Upper lobe of right lung (tissue), 1 donor: ENCODE measurements around the gene ADGRL3. TPM values are rescaled to one million over a fixed set of nuclear protein-coding genes. Genes with fewer than 3 reads are reported as not detected.

Experiments used
- ATAC-seq: fragments of 200-7000 bp; cut with Tn5 transposase; one replicate; pipeline ENCODE4 v1.9.1; 2020; ENCODE audit warnings: mild to moderate bottlenecking, moderate library complexity
- DNase-seq: peaks from one replicate; pipeline ENCODE4 v3.0.0-alpha.2; 2020
- H3K27ac ChIP-seq: fragments of 200-600 bp; one replicate; pipeline ENCODE4 v1.8.0; 2022
- H3K27me3 ChIP-seq: fragments of 200-600 bp; one replicate; pipeline ENCODE4 v1.8.0; 2022; ENCODE audit warnings: mild to moderate bottlenecking
- H3K36me3 ChIP-seq: fragments of 200-600 bp; one replicate; pipeline ENCODE4 v1.8.0; 2022
- H3K4me1 ChIP-seq: fragments of 200-600 bp; one replicate; pipeline ENCODE4 v1.8.0; 2022
- H3K4me3 ChIP-seq: fragments of 200-600 bp; one replicate; pipeline ENCODE4 v1.8.0; 2022; ENCODE audit warnings: mild to moderate bottlenecking
- H3K9me3 ChIP-seq: fragments of 200-600 bp; one replicate; pipeline ENCODE4 v1.8.0; 2022
- intact Hi-C: fragments of 100-400 bp; cut with DNase I; formaldehyde crosslinking; loops from one replicate; pipeline ENCODE4 v1.11.0; 2022
- total RNA-seq: library from RNA; stranded (reverse); fragmentation: NEBNext Ultra II Directional; extraction: Animal tissue kit (Norgen Biotek cat#: 25700); gene quantifications from one replicate; pipeline ENCODE4 v1.2.1, GENCODE V29; 2021
- TF ChIP-seq, protein P1 (sequence below): fragments of 200-600 bp; IDR thresholded peaks from one replicate; pipeline ENCODE4 v1.8.0; 2022; ENCODE audit warnings: antibody characterized with exemption
- donor health status: DM: no; HTN: yes; CAD: no; lungs with severe emphysema.

ADGRL3 gene
- total RNA-seq, 1 donor from 2014 or later, result 4.0 TPM

DNA sequence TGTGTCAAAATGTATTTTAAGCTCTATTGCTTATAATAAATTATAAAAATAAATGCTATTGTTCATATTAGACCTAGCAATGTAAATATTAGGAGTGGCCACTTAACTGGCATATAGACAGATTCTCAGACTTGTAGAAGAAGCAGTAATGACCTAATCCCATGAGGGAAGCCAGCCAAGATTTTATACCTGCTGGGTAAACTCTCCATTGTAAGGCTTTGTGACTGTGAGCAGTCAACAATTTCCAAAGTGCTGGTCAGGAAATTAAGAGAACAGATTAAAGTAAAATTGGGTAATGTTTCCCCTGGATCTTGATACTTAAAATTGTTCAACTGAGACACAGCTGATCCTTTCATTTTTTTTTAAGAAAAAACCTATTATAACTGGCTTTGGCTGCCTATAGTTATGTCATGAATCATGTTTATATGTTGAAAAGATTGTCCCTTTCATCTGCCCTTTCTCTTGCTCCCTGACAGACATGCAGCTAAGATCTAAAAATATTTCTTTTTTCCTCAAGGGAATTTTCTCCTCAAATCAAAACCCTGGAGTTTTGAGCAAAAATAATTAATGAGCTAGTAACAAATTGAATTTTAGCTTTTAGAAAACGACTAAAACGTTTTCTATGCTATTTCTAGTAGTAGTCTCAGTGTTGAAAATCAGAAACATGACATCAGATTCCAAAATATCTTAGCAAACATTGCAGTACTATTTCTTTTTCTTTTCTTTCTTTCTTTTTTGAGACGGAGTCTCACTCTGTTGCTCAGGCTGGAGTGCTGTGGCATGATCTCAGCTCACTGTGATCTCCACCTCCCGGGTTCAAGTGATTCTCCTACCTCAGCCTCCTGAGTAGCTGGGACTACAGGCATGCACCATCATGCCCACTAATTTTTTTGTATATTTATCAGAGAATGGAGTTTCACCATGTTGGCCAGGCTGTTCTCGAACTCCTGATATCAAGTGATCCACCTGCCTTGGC, 77.9 kb downstream of the ADGRL3 start:
- DNase-seq (no peak), ATAC-seq (no peak)
- TF ChIP-seq, protein P1, sequence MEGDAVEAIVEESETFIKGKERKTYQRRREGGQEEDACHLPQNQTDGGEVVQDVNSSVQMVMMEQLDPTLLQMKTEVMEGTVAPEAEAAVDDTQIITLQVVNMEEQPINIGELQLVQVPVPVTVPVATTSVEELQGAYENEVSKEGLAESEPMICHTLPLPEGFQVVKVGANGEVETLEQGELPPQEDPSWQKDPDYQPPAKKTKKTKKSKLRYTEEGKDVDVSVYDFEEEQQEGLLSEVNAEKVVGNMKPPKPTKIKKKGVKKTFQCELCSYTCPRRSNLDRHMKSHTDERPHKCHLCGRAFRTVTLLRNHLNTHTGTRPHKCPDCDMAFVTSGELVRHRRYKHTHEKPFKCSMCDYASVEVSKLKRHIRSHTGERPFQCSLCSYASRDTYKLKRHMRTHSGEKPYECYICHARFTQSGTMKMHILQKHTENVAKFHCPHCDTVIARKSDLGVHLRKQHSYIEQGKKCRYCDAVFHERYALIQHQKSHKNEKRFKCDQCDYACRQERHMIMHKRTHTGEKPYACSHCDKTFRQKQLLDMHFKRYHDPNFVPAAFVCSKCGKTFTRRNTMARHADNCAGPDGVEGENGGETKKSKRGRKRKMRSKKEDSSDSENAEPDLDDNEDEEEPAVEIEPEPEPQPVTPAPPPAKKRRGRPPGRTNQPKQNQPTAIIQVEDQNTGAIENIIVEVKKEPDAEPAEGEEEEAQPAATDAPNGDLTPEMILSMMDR, result no peak
- H3K9me3 ChIP-seq, result no peaks in the 10 kb centered on the region
- no peaks in the 10 kb centered on the region for H3K4me1 ChIP-seq
- intact Hi-C loops, result no loop called here
- no peaks in the 10 kb centered on the region for H3K36me3 ChIP-seq
- no peak overlapping the region for H3K27ac ChIP-seq
- H3K4me3 ChIP-seq, result no peak overlapping the region
- no peaks in the 10 kb centered on the region for H3K27me3 ChIP-seq

DNA sequence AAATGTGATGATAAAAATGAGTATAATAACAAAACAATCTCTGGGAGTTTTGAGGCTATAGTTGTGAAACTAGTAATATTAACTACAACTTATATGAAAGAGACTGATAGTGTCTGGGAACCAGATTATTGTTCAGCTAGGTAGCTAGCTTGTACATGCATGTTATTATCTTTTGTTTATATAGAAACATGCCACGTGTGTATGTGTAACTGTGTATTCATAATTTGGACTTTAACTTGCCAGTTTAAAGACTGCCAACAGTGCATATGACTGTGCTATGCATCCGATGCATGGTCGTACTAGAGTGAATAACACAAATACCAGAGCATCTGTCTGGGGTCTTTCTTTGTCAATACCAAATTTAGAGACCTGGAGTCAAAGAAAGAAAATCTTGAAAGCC, 92.2 kb downstream of the ADGRL3 start:
- no peaks in the 10 kb centered on the region for H3K9me3 ChIP-seq
- H3K27ac ChIP-seq, result no peak overlapping the region
- intact Hi-C loops, result no loop called here
- ATAC-seq (no peak), DNase-seq (no peak)
- no peaks in the 10 kb centered on the region for H3K4me1 ChIP-seq
- TF ChIP-seq, protein P1, result no peak
- no peaks in the 10 kb centered on the region for H3K27me3 ChIP-seq
- no peaks in the 10 kb centered on the region for H3K36me3 ChIP-seq
- no peak overlapping the region for H3K4me3 ChIP-seq

DNA sequence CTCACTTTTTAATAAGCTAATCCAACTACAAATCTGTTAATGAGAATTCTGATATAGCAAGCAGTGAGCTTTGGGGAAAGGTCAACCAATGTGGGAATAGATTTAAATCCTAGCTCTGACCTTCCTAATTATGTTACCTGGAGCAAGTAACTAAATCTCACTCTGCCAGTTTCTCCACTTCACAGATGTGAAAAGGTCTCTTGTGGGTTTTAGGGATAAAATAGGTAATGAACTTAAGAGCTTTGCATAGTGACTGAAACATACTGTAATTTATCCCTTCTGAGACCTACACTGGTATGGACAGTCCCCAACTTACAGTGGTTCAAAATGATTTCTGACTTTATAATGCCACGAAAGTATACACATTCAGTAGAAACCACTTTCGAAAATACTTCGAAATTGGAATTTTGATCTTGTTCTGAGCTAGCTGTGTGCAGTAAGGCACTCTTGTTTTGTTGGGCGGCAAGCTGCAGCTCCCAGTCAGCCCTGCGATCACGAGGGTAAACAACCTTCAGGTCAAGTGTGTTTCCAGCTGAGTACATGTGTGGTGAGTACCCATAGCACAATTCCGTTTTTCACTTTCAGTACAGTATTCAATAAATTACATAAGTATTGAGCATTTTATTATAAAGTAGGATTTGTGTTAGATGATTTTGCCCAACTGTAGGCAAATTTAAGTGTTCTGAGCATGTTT, 93.7 kb downstream of the ADGRL3 start:
- no peak overlapping the region for H3K4me3 ChIP-seq
- no peaks in the 10 kb centered on the region for H3K4me1 ChIP-seq
- intact Hi-C loops, result no loop called here
- H3K36me3 ChIP-seq, result no peaks in the 10 kb centered on the region
- peak; percentile 74 for ATAC-seq
- no peak for DNase-seq
- H3K27me3 ChIP-seq, result no peaks in the 10 kb centered on the region
- TF ChIP-seq, protein P1, result no peak
- H3K9me3 ChIP-seq, result no peaks in the 10 kb centered on the region
- no peak overlapping the region for H3K27ac ChIP-seq

DNA sequence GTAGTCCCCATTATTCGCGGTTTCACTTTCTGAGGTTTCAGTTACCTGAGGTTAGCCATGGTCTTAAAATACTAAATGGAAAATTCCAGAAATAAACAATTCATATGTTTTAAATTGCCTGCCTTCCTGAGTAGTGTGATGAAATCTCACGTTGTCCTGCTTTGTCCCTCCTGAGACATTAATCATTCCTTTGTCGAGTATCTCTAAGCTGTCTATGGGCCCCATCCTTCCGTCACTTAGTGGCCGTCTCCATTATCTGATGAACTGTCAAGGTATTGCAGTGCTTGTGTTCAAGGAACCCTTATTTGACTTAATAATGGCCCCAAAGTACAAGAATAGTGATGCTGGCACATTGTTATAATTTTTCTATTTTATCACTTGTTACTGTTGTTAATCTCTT, 94.8 kb downstream of the ADGRL3 start:
- ATAC-seq, result no peak
- Histone ChIP-seq H3K4me3 (no peak overlapping the region), H3K9me3 (no peaks in the 10 kb centered on the region), H3K4me1 (no peaks in the 10 kb centered on the region), H3K27me3 (no peaks in the 10 kb centered on the region), H3K27ac (no peak overlapping the region), H3K36me3 (no peaks in the 10 kb centered on the region)
- DNase-seq, result no peak
- intact Hi-C loops, result no loop called here
- TF ChIP-seq, protein P1, result no peak

DNA sequence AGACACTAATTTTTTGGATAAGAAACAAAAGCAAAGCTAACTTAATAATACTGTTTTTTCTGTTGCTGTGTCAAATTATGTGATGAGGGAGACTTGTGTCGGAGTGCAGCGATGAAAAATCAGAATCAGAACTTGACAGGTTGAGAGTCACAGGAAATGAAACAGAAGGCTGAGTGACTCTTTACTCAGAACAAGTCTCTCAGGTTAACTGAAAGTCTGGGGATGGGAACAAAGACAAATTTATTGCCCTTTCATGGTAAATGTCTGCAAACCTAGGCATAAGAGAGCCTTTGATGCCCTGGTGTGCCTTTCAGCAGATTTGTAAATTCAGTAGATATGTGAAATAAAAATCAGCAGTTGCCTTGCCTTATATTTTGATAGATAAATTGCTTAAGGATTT, 96.0 kb downstream of the ADGRL3 start:
- H3K4me3 ChIP-seq, result no peak overlapping the region
- H3K9me3 ChIP-seq, result no peaks in the 10 kb centered on the region
- ATAC-seq (no peak), DNase-seq (no peak)
- TF ChIP-seq, protein P1, result no peak
- H3K27me3 ChIP-seq, result no peaks in the 10 kb centered on the region
- intact Hi-C loops, result no loop called here
- H3K27ac ChIP-seq, result no peak overlapping the region
- H3K4me1 ChIP-seq, result no peaks in the 10 kb centered on the region
- H3K36me3 ChIP-seq, result no peaks in the 10 kb centered on the region
